ENCODE results near the gene PHOSPHO1.
"Not testable (repeated sequence)": the region's sequence is repeated elsewhere in the genome, so short reads cannot be mapped to it uniquely, and the experiment has no call there.

PHOSPHO1 gene

DNA sequence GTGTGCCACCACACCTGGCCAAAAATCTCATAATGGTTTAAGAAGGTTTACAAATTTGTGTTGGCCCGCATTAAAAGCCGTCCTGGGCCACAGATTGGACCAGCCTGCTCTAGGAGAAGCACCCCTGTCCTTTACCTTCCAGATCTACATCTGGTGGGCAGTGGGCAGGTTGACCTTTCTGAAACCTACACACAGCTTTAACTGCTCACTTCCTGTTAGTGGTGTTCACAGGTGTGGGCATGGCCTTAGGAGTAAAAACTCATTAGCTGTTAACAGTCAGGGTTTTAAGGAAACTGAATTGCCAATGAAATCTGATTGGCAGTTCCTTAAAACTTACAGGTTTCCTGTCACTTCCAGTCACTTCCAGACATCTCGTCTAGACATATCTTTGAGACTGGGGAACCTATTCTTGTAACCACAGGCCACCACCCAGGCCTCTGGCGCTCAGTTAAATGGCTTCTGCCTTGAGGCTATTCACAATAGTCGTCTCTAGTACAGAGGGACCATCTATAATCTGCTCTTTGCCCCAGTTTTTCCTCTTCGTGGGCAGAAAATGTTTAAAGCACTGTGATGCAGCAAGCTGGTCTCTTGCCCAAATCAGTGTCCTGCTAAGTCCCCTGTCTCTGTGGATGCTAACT, 49.5 kb downstream of the PHOSPHO1 start:
- no peak for TF ChIP-seq ZNF274 (IDR thresholded peaks at IDR 0.05; ENCODE audit: low read depth, low read length)

DNA sequence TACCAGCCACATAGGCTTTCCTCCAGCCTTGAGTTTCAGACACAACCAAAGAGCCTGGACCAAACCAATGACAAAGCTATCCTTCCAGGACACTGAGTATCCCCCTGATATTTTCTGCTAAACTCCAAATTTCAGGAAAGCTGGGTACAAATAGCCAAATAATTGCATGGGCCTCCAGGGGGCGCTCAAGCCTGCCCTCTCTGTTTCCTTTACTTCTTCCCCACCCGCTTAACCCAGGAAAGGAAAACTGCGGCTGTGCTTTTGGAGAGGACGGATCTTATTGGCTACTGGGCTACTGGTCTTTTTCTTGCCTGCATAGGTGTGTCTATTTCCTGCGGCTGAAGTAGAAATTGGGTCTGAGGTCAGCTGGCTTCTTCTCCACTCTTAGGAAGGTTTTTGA, 50.3 kb downstream of the PHOSPHO1 start:
- no peak overlapping the region for H3K4me3 ChIP-seq (ENCODE audit: low read length)
- no peak for TF ChIP-seq ZNF274 (IDR thresholded peaks at IDR 0.05; ENCODE audit: low read depth, low read length)

More for the DNA sequence above, 49.5 kb downstream of the PHOSPHO1 start:
- no peak overlapping the region for H3K4me3 ChIP-seq (ENCODE audit: low read length)

DNA sequence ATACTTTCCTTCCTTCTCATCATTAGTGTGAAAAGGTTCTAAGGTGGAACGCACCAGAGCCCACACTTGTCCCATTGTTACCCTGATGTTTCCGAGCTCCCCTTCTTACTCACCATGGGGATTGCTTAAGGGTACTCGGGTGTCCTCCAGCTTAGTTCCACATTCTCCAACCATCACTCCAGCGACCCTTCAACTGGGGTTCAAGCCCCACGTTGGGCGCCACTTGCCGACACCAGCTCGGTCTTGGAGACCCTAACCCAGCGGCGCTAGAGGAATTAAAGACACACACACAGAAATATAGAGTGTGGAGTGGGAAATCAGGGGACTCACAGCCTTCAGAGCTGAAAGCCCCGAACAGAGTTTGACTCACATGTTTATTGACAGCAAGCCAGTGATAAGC, 54.6 kb downstream of the PHOSPHO1 start:
- H3K4me3 ChIP-seq (ENCODE audit: low read length), result not testable (repeated sequence)
